IMR-90 (cell line): ENCODE data around the gene SNED1.

Source experiments
- CEBPB ChIP-seq: IDR thresholded peaks from 2 replicates; pipeline ENCODE4 v1.6.1; 2012; ENCODE audit warnings: low read depth, low read length, improper control_type of control experiment
- MAZ ChIP-seq: IDR thresholded peaks from 2 replicates; pipeline ENCODE4 v1.6.1; 2012; ENCODE audit warnings: low read depth, mild to moderate bottlenecking, low read length, improper control_type of control experiment, moderate library complexity, borderline replicate concordance
- NFE2L2 ChIP-seq: fragments of 150-350 bp; IDR thresholded peaks from 2 replicates; pipeline ENCODE4 v1.6.1; 2016; ENCODE audit warnings: low read depth, mild to moderate bottlenecking, low read length
- POLR2A ChIP-seq: IDR thresholded peaks from 2 replicates; pipeline ENCODE4 v1.6.1; 2012; ENCODE audit warnings: mild to moderate bottlenecking, low read depth, low read length
- RCOR1 ChIP-seq: IDR thresholded peaks from 2 replicates; pipeline ENCODE4 v1.6.1; 2012; ENCODE audit warnings: mild to moderate bottlenecking, low read length, improper control_type of control experiment; ENCODE audit not compliant: insufficient replicate concordance
- TF ChIP-seq, protein P1 (sequence below): conservative IDR thresholded peaks from 2 replicates; pipeline ENCODE4 v1.5.1; 2012; ENCODE audit warnings: mild to moderate bottlenecking, low read depth, low read length, improper control_type of control experiment

DNA sequence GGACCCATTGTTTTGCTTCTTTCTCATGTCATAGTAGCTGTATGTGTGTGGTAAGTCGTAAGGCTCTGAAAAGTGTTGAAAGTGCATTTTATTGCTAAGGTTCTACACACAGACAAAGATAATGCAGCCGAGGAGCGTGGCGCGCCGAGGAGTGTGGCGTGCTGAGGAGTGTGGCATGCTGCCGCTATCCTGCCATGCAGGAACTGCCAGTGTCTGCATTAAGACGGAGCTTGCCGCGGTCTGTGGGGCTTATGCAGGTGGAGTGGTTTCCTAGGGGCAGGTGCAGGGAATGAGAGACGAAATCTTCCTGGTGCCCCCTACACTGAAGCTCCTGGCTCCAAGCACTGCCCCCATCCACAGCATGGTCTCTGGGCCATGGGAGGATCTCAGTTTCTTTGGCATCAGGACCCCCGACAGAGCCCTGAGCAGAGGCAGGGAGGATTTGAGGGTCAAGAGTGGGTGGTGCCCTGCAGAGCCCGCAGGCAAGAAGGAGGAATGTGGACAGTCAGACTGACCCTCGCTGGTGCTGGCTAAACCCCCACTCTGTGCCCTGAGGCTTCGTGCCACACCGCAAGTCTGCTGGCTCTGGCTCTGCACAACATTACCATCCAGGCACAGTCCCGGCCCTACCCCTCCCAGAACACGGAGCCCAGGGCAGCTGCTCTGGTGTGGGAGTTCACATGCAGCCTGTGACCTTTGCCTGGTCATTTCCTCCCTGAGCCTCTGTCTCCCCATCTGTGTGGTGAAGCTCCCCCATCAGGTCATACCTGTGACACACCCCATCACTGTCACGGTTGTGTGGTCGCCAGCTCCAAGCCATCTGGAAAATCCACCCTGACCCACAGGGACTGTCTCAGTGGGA, 3.2 kb downstream of the SNED1 start:
- TF ChIP-seq, protein P1, sequence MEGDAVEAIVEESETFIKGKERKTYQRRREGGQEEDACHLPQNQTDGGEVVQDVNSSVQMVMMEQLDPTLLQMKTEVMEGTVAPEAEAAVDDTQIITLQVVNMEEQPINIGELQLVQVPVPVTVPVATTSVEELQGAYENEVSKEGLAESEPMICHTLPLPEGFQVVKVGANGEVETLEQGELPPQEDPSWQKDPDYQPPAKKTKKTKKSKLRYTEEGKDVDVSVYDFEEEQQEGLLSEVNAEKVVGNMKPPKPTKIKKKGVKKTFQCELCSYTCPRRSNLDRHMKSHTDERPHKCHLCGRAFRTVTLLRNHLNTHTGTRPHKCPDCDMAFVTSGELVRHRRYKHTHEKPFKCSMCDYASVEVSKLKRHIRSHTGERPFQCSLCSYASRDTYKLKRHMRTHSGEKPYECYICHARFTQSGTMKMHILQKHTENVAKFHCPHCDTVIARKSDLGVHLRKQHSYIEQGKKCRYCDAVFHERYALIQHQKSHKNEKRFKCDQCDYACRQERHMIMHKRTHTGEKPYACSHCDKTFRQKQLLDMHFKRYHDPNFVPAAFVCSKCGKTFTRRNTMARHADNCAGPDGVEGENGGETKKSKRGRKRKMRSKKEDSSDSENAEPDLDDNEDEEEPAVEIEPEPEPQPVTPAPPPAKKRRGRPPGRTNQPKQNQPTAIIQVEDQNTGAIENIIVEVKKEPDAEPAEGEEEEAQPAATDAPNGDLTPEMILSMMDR, result no peak
- TF ChIP-seq MAZ, result no peak
- TF ChIP-seq RCOR1, result no peak
- no peak for TF ChIP-seq POLR2A
- TF ChIP-seq NFE2L2, result no peak
- no peak for TF ChIP-seq CEBPB
